ENCODE results near the gene ZSWIM1. TPM values are rescaled to one million over a fixed set of nuclear protein-coding genes. Genes with fewer than 3 reads are reported as not detected.

The ZSWIM1 gene
- total RNA-seq, 1 donor from 2014 or later = 12.6 TPM

DNA sequence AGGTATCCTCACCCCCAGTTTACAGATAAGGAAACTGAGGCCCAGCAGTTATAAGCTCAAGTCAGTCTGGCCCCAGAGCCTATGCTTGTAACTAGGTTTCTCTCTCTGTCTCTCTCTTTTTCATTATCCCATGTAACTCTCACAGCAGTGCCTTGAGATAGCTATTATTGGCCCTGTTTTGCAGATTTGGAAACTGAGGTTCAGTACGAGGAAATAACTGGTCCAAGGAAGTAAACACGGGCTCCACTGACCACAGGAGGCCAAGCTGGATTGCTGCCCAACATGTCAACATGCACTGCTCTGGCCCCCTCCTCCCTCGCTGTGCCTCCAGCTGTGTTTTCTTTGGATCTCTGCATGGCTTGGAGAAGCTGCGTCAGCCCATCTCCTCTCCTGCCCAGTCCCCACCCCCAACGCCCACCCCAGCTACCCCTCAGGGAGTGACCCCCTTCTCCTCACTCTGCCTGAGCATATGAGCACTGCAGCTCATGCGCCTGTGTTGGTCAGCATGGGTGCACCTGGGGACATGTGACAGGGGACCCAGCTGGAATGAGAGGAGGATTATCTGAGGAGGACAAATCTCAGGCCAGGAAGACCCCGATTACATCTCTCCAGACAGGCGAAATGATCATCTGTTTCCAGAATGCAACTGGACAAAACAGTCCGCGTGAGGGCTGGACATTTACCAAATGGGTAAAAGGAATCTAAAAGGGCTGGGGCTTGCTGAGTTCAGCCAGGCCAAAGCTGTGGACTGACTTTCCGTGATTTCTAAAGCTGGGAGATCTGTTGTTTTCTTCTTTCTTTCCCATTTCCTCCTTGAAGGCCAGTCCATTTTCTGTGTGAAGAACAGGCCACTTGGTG, 38.7 kb downstream of the ZSWIM1 start:
- DNase-seq (ENCODE audit: low spot score) = no peak
- H3K36me3 Mint-ChIP-seq (ENCODE audit: low read depth, unreplicated experiment) = no peaks in the 10 kb centered on the region

DNA sequence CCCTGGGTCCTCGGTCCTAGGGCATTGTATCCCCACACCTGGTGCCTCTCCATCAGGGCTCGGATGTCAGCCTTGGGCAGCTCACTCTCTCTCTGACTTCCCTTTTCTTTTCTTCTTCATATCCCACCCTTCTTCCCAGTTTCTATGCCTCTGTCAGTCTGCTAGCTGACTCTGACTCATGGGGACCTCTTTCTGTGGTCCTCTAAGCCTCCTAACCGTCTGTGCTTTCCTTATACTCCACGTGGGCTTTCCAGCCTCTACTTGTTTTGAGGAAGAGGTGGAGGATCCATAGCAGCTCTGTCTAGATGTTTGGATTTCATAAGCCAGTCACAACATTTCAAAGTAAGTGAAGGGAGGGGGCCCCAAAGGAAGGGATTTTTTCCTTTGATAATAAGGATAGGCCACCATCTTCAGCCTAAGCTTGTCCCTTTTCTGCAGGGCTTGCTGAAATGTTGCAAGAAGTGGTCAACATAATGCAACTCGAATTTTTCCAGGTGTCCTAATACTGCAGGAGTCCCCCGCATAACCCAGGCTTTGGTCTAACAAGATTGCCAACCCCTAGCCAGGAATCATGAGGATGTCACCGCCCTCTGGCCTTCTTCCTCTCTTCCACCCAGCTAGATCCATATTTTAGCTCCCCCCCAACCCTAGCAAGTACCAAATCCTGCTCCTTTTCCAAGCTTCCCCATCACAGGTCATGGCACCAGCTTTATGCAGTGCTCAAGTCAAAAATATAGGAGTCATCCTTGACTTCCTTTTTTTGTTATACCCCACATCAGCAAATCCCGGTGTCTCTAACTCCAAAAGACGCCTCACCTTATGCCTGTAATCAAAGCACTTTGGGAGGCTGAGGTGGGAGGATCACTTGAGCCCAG, 39.7 kb downstream of the ZSWIM1 start:
- peaks cover 3% of the 10 kb centered on the region for H3K27me3 Mint-ChIP-seq (ENCODE audit: unreplicated experiment)
- no peaks in the 10 kb centered on the region for H3K9me3 Mint-ChIP-seq (ENCODE audit: unreplicated experiment)
- DNase-seq (ENCODE audit: low spot score) = no peak
- no peak overlapping the region for H3K27ac Mint-ChIP-seq (ENCODE audit: unreplicated experiment)
- no peak overlapping the region for H3K4me3 Mint-ChIP-seq (ENCODE audit: unreplicated experiment)
- no peaks in the 10 kb centered on the region for H3K36me3 Mint-ChIP-seq (ENCODE audit: low read depth, unreplicated experiment)
- no peak for TF ChIP-seq CTCF (IDR thresholded peaks at IDR 0.05; ENCODE audit: unreplicated experiment)
- H3K4me1 Mint-ChIP-seq (ENCODE audit: unreplicated experiment) = peaks cover 26% of the 10 kb centered on the region

More for the DNA sequence above, 38.7 kb downstream of the ZSWIM1 start:
- Mint-ChIP-seq H3K27ac (ENCODE audit: unreplicated experiment) (no peak overlapping the region), H3K9me3 (ENCODE audit: unreplicated experiment) (no peaks in the 10 kb centered on the region), H3K27me3 (ENCODE audit: unreplicated experiment) (peaks cover 3% of the 10 kb centered on the region), H3K4me3 (ENCODE audit: unreplicated experiment) (no peak overlapping the region), H3K4me1 (ENCODE audit: unreplicated experiment) (peaks cover 23% of the 10 kb centered on the region)
- no peak for TF ChIP-seq CTCF (IDR thresholded peaks at IDR 0.05; ENCODE audit: unreplicated experiment)

GRCh38 chr20:45921337-45922189, 40.5 kb downstream of the ZSWIM1 start:
- no peak for DNase-seq (ENCODE audit: low spot score)
- no peak overlapping the region for H3K4me3 Mint-ChIP-seq (ENCODE audit: unreplicated experiment)
- H3K27me3 Mint-ChIP-seq (ENCODE audit: unreplicated experiment) = peaks cover 3% of the 10 kb centered on the region
- TF ChIP-seq CTCF (IDR thresholded peaks at IDR 0.05; ENCODE audit: unreplicated experiment) = no peak
- no peaks in the 10 kb centered on the region for H3K36me3 Mint-ChIP-seq (ENCODE audit: low read depth, unreplicated experiment)
- peaks cover 26% of the 10 kb centered on the region for H3K4me1 Mint-ChIP-seq (ENCODE audit: unreplicated experiment)
- no peak overlapping the region for H3K27ac Mint-ChIP-seq (ENCODE audit: unreplicated experiment)
- no peaks in the 10 kb centered on the region for H3K9me3 Mint-ChIP-seq (ENCODE audit: unreplicated experiment)

DNA sequence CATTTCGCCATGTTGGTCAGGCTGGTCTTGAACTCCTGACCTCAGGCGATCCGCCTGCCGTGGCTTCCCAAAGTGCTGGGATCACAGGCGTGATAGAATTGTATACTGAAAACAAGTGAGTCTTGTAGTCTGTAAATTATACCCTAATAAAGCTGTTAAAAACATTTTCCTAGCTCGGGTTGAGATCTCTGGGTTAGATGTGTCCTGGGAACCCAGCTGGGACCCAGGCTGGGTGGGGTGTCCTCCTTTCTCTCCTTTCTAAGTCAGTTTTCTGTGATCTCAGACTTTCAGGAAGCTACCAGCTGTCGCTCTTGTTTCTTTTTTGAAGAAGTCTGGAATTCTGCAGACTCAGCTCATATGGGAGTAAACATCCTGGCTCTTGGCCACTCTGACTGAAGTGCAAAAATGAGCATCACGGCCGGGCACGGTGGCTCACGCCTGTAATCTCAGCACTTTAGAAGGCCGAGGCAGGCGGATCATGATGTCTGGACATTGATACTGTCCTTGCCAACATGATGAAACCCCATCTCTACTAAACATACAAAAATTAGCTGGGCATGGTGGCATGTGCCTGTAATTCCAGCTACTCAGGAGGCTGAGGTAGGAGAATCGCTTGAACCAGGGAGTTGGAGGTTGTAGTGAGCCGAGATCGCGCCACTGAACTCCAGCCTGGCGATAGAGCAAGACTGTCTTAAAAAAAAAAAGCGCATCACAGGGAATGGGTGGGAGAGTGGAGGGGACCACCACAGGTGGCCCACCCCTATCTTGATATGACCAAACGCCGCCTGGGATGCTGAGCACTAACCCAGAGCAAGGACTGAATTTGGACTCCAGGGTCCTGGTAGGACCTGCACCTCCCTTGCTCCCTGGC, 43.6 kb downstream of the ZSWIM1 start:
- Mint-ChIP-seq H3K36me3 (ENCODE audit: low read depth, unreplicated experiment) (no peaks in the 10 kb centered on the region), H3K4me1 (ENCODE audit: unreplicated experiment) (peaks cover 18% of the 10 kb centered on the region), H3K27me3 (ENCODE audit: unreplicated experiment) (peaks cover 3% of the 10 kb centered on the region), H3K9me3 (ENCODE audit: unreplicated experiment) (no peaks in the 10 kb centered on the region), H3K27ac (ENCODE audit: unreplicated experiment) (peak overlapping the region; percentile 50), H3K4me3 (ENCODE audit: unreplicated experiment) (peak overlapping the region; percentile 32)
- DNase-seq (ENCODE audit: low spot score) = no peak
- TF ChIP-seq CTCF (IDR thresholded peaks at IDR 0.05; ENCODE audit: unreplicated experiment) = no peak
